Neural cell (in vitro differentiated cells): ENCODE measurements around the gene MYOM1. TPM values are rescaled to one million over a fixed set of nuclear protein-coding genes. Genes with fewer than 3 reads are reported as not detected.

ENCODE experiments used
- H2AFZ ChIP-seq: fragments of 200-600, 300-800 bp; sonication (generic), shearing (Covaris generic); 2 replicates; pipeline ENCODE4 v1.6.0; 2014; ENCODE audit warnings: low read depth, mild to moderate bottlenecking, antibody characterized with exemption, low read length, moderate library complexity
- H3F3A ChIP-seq: fragments of 200-600 bp; shearing (Covaris generic); 2 replicates; pipeline ENCODE4 v1.6.1; 2016; ENCODE audit warnings: mild to moderate bottlenecking, moderate library complexity, mixed read lengths, antibody characterized with exemption, low read length; ENCODE audit not compliant: insufficient read depth, poor library complexity, severe bottlenecking
- H3K27ac ChIP-seq: fragments of 200-600, 300-800 bp; sonication (generic), shearing (Covaris generic); 2 replicates; pipeline ENCODE4 v1.5.1; 2014; ENCODE audit warnings: mild to moderate bottlenecking, low read length, moderate library complexity
- H3K27me3 ChIP-seq: fragments of 300-800, 200-600 bp; sonication (generic), shearing (Covaris generic); 2 replicates; pipeline ENCODE4 v1.6.0; 2014; ENCODE audit warnings: mild to moderate bottlenecking, low read depth, low read length, moderate library complexity; ENCODE audit not compliant: insufficient read depth
- H3K36me3 ChIP-seq: fragments of 300-800, 200-600 bp; sonication (generic), shearing (Covaris generic); 2 replicates; pipeline ENCODE4 v1.5.1; 2014; ENCODE audit warnings: mild to moderate bottlenecking, antibody characterized with exemption, low read length, moderate library complexity; ENCODE audit not compliant: insufficient read depth
- H3K4me2 ChIP-seq: fragments of 300-800, 200-600 bp; sonication (generic), shearing (Covaris generic); 2 replicates; pipeline ENCODE4 v1.6.0; 2014; ENCODE audit warnings: mild to moderate bottlenecking, low read length
- H3K4me3 ChIP-seq: fragments of 300-800, 200-600 bp; sonication (generic), shearing (Covaris generic); 2 replicates; pipeline ENCODE4 v1.5.1; 2014; ENCODE audit warnings: mild to moderate bottlenecking, low read length, moderate library complexity
- H3K79me2 ChIP-seq: fragments of 200-600 bp; shearing (Covaris generic); replicated peaks from 2 replicates; pipeline ENCODE4 v1.6.0; 2014; ENCODE audit warnings: mild to moderate bottlenecking, low read length, moderate library complexity; ENCODE audit not compliant: insufficient read depth
- H3K9ac ChIP-seq: fragments of 300-800, 200-600 bp; sonication (generic), shearing (Covaris generic); 2 replicates; pipeline ENCODE4 v1.6.1; 2016; ENCODE audit warnings: mild to moderate bottlenecking, low read length, mixed read lengths
- H3K9me2 ChIP-seq: fragments of 200-600 bp; shearing (Covaris generic); 2 replicates; pipeline ENCODE4 v1.6.1; 2016; ENCODE audit warnings: mild to moderate bottlenecking, low read length, mixed read lengths; ENCODE audit not compliant: insufficient read depth
- H3K9me3 ChIP-seq: fragments of 200-600, 300-800 bp; sonication (generic), shearing (Covaris generic); 2 replicates; pipeline ENCODE4 v1.6.1; 2016; ENCODE audit warnings: mild to moderate bottlenecking, mixed run types, low read length, moderate library complexity, mixed read lengths
- H4K20me1 ChIP-seq: fragments of 200-600 bp; shearing (Covaris generic); 2 replicates; pipeline ENCODE4 v1.6.1; 2016; ENCODE audit warnings: mild to moderate bottlenecking, mixed run types; ENCODE audit not compliant: insufficient read depth
- EP300 ChIP-seq: fragments of 450-650 bp; conservative IDR thresholded peaks from 2 replicates; pipeline ENCODE4 v1.6.1; 2014; ENCODE audit warnings: antibody characterized with exemption, mild to moderate bottlenecking, moderate library complexity; ENCODE audit not compliant: poor library complexity, severe bottlenecking
- EZH2 ChIP-seq: fragments of 200-600, 300-800 bp; shearing (Covaris generic), sonication (generic); IDR thresholded peaks from 2 replicates; pipeline ENCODE4 v1.6.1; 2014; ENCODE audit warnings: antibody characterized with exemption, low read length, borderline replicate concordance, mild to moderate bottlenecking; ENCODE audit not compliant: insufficient read depth, poor library complexity, severe bottlenecking
- MXI1 ChIP-seq: fragments of 450-650 bp; conservative IDR thresholded peaks from 2 replicates; pipeline ENCODE4 v1.6.1; 2014; ENCODE audit warnings: antibody characterized with exemption, mild to moderate bottlenecking; ENCODE audit not compliant: poor library complexity, severe bottlenecking
- POLR2AphosphoS5 ChIP-seq: IDR thresholded peaks from 2 replicates; pipeline ENCODE4 v1.6.1; 2012
- RAD21 ChIP-seq: fragments of 450-650 bp; conservative IDR thresholded peaks from 2 replicates; pipeline ENCODE4 v1.6.1; 2014; ENCODE audit warnings: antibody characterized with exemption, mild to moderate bottlenecking, moderate library complexity
- SMC3 ChIP-seq: fragments of 450-650 bp; conservative IDR thresholded peaks from 2 replicates; pipeline ENCODE4 v1.6.1; 2014; ENCODE audit warnings: antibody characterized with exemption, mild to moderate bottlenecking, moderate library complexity; ENCODE audit not compliant: poor library complexity
- TAF1 ChIP-seq: IDR thresholded peaks from 2 replicates; pipeline ENCODE4 v1.6.1; 2012; ENCODE audit warnings: low read depth
- polyA plus RNA-seq: library from polyadenylated mRNA; depleted of rRNA; stranded (reverse); fragments of >200 nt; gene quantifications from 2 replicates; pipeline ENCODE4 v1.2.3, GENCODE V29; 2014
- TF ChIP-seq, protein P1 (sequence below): IDR thresholded peaks from 2 replicates; pipeline ENCODE4 v1.6.1; 2012; ENCODE audit warnings: borderline replicate concordance
- TF ChIP-seq, protein P2 (sequence below): fragments of 450-650 bp; IDR thresholded peaks from 2 replicates; pipeline ENCODE4 v1.5.1; 2014; ENCODE audit warnings: antibody characterized with exemption, mild to moderate bottlenecking, moderate library complexity; ENCODE audit not compliant: poor library complexity, severe bottlenecking

The MYOM1 gene
- polyA plus RNA-seq, 1 donor from 2014 or later = 1.7 TPM

DNA sequence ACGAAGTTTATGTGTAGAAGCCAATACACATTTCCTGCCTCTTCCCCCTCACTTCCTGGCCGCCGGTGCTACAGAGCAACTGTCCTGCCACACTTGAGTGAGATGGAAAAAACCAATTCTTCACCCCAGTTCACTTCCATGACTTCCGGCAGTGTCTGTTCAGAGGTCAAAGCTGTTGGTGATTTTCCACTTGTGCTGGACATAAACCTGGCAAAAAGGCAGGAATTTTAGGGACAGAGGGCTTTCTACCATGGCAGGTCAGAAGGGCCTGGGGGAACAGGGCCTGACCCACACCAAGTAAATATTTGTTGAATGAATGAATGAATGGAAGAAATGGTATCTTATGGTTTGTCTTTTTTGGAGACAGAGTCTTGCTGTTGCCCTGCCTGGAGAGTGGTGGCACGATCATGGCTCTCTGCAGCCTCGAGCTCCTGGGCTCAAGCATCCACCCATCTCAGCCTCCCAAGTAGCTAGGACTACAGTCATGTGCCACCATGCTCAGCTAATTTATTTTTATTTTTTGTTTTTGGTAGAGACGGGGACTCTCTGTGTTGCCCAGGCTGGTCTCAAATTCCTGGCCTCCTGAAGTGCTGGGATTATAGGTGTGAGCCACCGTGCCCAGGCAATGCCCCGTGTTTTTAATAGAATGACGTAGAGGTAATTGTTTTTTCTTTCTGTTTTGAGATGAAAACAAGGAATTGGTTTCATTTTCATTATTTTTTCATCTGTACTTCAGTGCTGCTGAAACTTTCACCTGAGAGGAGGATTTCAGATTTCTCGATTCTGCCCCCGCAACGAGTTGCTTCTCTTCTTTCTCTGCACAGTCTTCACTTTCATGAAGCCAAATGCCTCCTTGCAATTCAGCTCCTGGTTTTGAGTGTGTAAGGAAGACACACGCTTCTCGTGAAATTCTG lies 158.8 kb downstream of the MYOM1 start:
- H3K79me2 ChIP-seq = no peaks in the 10 kb centered on the region
- H3F3A ChIP-seq = no peaks in the 10 kb centered on the region
- no peaks in the 10 kb centered on the region for H3K36me3 ChIP-seq
- H3K27me3 ChIP-seq = no peaks in the 10 kb centered on the region
- H3K4me2 ChIP-seq = no peak overlapping the region
- no peak overlapping the region for H3K9ac ChIP-seq
- TF ChIP-seq, protein P1, sequence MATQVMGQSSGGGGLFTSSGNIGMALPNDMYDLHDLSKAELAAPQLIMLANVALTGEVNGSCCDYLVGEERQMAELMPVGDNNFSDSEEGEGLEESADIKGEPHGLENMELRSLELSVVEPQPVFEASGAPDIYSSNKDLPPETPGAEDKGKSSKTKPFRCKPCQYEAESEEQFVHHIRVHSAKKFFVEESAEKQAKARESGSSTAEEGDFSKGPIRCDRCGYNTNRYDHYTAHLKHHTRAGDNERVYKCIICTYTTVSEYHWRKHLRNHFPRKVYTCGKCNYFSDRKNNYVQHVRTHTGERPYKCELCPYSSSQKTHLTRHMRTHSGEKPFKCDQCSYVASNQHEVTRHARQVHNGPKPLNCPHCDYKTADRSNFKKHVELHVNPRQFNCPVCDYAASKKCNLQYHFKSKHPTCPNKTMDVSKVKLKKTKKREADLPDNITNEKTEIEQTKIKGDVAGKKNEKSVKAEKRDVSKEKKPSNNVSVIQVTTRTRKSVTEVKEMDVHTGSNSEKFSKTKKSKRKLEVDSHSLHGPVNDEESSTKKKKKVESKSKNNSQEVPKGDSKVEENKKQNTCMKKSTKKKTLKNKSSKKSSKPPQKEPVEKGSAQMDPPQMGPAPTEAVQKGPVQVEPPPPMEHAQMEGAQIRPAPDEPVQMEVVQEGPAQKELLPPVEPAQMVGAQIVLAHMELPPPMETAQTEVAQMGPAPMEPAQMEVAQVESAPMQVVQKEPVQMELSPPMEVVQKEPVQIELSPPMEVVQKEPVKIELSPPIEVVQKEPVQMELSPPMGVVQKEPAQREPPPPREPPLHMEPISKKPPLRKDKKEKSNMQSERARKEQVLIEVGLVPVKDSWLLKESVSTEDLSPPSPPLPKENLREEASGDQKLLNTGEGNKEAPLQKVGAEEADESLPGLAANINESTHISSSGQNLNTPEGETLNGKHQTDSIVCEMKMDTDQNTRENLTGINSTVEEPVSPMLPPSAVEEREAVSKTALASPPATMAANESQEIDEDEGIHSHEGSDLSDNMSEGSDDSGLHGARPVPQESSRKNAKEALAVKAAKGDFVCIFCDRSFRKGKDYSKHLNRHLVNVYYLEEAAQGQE = no peak
- TF ChIP-seq SMC3 (no peak), TAF1 (no peak), RAD21 (no peak)
- TF ChIP-seq, protein P2, sequence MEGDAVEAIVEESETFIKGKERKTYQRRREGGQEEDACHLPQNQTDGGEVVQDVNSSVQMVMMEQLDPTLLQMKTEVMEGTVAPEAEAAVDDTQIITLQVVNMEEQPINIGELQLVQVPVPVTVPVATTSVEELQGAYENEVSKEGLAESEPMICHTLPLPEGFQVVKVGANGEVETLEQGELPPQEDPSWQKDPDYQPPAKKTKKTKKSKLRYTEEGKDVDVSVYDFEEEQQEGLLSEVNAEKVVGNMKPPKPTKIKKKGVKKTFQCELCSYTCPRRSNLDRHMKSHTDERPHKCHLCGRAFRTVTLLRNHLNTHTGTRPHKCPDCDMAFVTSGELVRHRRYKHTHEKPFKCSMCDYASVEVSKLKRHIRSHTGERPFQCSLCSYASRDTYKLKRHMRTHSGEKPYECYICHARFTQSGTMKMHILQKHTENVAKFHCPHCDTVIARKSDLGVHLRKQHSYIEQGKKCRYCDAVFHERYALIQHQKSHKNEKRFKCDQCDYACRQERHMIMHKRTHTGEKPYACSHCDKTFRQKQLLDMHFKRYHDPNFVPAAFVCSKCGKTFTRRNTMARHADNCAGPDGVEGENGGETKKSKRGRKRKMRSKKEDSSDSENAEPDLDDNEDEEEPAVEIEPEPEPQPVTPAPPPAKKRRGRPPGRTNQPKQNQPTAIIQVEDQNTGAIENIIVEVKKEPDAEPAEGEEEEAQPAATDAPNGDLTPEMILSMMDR = no peak
- H3K27ac ChIP-seq = no peak overlapping the region
- H3K9me2 ChIP-seq = no peaks in the 10 kb centered on the region
- no peak overlapping the region for H2AFZ ChIP-seq
- H3K4me3 ChIP-seq = no peak overlapping the region
- no peaks in the 10 kb centered on the region for H4K20me1 ChIP-seq
- H3K9me3 ChIP-seq = no peaks in the 10 kb centered on the region

DNA sequence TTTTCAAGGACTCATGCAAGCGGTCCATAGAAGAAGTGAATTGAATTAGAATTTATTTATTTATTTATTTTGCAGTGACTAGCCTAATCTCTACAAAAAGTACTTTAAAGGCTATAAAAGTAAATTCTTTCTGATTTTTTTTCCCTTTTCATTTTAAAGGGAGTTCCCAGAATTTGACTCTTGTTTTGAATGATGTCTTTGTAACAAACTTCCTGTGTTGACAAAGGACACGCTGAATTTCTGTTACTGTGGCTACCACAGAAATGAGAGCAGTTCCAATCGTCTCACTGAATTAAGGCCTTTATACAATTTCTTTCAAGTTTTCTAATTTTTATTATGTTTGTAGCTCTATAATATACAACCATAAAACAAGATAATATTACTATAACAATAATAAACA lies 160.5 kb downstream of the MYOM1 start:
- H3K4me3 ChIP-seq = no peak overlapping the region
- no peak overlapping the region for H2AFZ ChIP-seq
- H3K9me3 ChIP-seq = no peaks in the 10 kb centered on the region
- no peaks in the 10 kb centered on the region for H3K27me3 ChIP-seq
- H3K27ac ChIP-seq = no peak overlapping the region
- no peak overlapping the region for H3K4me2 ChIP-seq
- H3K9me2 ChIP-seq = no peaks in the 10 kb centered on the region
- TF ChIP-seq, protein P2 = no peak
- TF ChIP-seq TAF1 (no peak), RAD21 (no peak), EZH2 (no peak), POLR2AphosphoS5 (no peak), SMC3 (no peak), EP300 (no peak), MXI1 (no peak)
- TF ChIP-seq, protein P1 = no peak
- H3K9ac ChIP-seq = no peak overlapping the region
- H3K36me3 ChIP-seq = no peaks in the 10 kb centered on the region
- no peaks in the 10 kb centered on the region for H3K79me2 ChIP-seq
- no peaks in the 10 kb centered on the region for H4K20me1 ChIP-seq
- no peaks in the 10 kb centered on the region for H3F3A ChIP-seq
